ENCODE results near the gene AGBL1.

The AGBL1 gene

DNA sequence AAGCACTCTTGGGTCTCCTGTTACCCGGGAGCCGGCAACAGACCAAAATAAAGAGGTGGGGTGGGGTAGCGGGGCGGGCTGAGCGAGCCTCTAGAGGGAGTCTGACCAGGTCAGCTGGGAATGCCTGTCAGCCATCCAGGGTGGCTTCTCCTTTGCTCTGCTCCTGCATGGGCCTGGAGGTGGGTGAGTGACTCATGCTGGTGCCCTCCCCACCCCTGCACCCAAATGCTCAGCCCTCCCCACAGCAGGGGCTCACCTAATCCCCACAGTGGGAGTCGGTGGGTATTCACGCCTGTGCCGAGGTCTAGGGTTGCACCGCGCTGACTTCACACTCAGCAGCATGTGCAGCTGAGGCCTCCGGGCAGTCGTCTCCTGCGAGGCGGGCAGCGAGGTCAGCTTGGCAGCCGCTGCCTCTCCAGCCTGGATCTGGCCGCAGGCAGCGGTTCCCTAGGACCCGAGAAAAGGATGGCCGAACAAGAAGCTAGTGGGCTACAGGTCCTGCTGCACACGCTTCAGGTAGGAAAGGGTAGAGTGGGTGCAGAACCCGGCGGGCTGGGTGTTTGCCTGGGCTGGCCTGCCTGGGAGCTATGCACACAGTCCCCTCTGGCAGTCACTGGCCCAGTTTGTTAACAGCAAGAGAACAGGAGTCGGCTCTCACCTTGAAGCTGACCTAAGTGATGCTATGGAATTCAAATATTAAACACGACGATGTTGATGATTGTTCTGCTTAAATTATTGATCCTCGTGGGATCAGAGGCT lies at the start of gene AGBL1:
Gene AGBL1 (plus strand): TSS at position 364 of the 759 bp plus-strand sequence.
- peak; percentile 27 for DNase-seq (ENCODE audit: low read depth, low spot score)

- no peak for DNase-seq (ENCODE audit: low read depth, low spot score)
Measured at GRCh38 chr15:86034904-86035303, 44.8 kb upstream of the AGBL1 start.

GRCh38 chr15:86036243-86036642 lies 43.4 kb upstream of the AGBL1 start:
- DNase-seq (ENCODE audit: low read depth, low spot score) = no peak

GRCh38 chr15:86038491-86038890 lies 41.2 kb upstream of the AGBL1 start:
- DNase-seq (ENCODE audit: low read depth, low spot score) = no peak

DNA sequence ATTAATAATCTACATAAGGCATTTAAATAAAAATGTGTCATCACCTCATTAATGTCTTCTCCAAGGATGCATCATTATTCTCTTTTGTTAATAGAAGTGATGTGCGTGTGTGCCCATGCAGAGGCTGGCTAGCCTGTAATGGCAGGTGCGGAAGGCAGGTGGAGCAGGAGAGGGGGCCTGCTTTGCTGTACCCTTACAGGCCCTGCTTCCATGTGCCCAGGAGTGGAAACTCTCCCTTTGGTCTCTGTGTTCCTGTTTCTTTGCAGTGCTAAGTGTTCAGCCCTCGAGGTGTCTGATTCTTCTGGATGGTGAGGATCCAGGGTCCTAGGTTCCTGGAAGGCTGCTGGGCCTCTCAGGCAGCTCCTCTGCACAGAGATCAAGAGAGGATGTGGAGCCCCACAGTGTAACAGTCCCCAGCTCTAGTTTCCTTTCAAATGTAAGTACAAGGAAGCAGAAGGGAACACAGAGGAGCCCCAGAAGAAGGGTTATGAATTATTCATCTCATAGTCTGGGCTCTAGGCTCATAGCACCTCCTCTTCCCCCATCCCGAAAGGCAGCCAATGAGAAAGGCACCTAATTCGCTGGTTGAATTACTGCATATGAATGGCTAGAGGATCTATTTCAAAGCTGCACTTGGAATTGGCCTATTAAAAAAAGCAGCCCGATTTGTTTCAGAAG lies 39.2 kb upstream of the AGBL1 start:
- no peak for DNase-seq (ENCODE audit: low read depth, low spot score)

DNA sequence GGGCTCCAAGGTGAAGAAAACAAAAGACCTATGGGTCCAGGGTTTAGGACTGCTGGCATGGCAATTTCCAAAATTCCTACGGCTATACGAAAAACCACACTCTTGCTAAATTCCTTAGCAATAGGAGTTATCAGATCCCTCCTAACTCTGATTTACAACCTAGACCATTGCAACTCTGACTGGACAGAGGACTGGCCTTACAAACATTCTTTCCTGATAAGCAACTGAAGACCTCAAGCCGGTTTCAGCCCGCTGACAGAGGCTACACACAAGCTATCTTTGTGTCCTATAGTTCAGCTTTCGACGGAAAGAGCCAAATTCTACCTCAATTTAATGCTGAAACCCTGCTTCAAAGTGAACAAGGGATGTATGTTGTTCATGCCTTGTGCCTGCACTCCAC lies 38.3 kb upstream of the AGBL1 start:
- DNase-seq (ENCODE audit: low read depth, low spot score) = no peak

- DNase-seq (ENCODE audit: low read depth, low spot score) = no peak
Measured at GRCh38 chr15:86042226-86042625, 37.4 kb upstream of the AGBL1 start.

- DNase-seq (ENCODE audit: low read depth, low spot score) = no peak
Measured at GRCh38 chr15:86044981-86045380, 34.7 kb upstream of the AGBL1 start.

- no peak for DNase-seq (ENCODE audit: low read depth, low spot score)
Measured at GRCh38 chr15:86054338-86054737, 25.3 kb upstream of the AGBL1 start.

GRCh38 chr15:86055688-86056087 lies 24.0 kb upstream of the AGBL1 start:
- no peak for DNase-seq (ENCODE audit: low read depth, low spot score)

GRCh38 chr15:86059851-86060250 lies 19.8 kb upstream of the AGBL1 start:
- no peak for DNase-seq (ENCODE audit: low read depth, low spot score)

DNA sequence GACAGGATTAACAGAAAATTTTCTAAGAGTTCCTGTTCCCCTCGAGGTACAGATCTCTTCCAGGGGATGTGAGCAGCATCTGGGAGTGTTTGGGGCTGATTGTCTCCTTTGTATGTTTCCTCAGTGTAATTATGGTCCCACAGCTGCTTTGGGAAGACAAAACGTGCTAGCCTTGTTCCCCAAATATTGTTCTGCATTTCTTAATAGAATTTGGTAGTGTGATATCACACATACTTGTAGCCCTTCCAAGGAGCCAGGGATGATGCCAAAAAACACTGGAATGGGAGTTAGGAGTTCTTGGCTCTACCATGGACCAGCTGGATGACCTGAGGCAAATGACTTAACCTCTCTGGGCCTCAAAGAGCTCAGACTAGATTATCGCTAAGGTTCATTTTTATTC lies 19.0 kb upstream of the AGBL1 start:
- no peak for DNase-seq (ENCODE audit: low read depth, low spot score)

GRCh38 chr15:86061581-86061980 lies 18.1 kb upstream of the AGBL1 start:
- peak; percentile 17 for DNase-seq (ENCODE audit: low read depth, low spot score)

DNA sequence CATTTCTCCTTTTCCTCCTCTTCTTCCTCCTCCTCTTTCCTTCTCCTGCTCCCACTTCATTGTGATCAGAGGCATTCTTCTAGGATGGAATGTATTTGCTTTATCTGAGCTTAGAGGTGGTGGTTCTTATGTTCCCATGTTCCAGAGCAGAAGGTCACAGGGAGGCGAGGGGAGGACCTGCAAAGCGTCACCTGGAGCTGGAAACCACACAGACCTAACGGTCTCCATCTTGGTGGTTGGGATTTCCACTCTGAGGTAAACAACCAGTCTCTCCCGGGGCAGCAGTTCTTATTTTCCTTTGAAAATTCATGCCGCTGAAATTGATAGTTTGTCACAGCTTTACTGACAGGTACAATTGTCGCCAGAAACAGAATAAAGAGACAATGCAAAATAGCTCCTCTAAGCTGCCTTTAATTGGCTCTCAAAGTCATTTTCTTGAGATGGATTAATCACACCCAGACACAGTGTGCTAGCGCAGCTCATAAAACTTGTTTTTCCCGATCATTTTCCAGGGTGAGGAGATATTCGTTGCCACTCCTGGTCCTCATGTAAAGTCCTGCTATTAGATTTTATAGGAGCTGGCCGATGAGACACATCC lies 16.9 kb upstream of the AGBL1 start:
- no peak for DNase-seq (ENCODE audit: low read depth, low spot score)

DNA sequence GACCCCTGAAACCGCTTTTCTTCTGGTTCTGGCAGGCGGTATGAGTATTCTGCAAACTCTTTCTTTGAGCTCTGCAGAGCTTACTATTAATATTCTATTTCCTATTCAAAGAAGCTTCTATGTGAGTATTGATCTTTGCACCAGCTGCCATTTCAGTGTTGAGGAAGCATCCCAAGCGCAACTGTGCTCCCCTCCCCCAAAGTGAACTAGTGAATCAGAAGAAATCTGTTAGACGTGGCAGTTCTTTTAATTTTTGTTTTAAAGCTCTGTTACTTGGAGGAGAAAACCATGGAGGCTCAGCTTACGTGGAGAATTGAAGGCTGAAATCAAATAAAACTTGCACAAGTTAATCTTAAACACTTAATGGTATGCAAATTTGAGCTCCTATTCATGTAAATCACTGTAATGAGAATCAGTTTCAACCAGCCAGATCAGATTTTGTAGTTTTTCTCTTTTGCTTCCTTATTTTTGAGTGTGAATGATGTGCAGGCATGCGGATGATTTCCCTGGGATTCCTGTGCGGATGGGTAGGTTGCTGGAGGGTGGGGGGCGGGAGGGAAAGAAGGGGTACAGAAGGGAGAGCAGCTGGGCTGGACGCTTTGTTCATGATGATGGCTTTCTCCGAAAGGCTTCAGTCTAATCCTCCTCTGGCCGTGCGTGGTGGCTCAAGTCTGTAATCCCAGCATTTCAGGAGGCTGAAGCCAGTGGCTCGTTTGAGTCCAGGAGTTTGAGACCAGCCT lies 16.1 kb upstream of the AGBL1 start:
- no peak for DNase-seq (ENCODE audit: low read depth, low spot score)

DNA sequence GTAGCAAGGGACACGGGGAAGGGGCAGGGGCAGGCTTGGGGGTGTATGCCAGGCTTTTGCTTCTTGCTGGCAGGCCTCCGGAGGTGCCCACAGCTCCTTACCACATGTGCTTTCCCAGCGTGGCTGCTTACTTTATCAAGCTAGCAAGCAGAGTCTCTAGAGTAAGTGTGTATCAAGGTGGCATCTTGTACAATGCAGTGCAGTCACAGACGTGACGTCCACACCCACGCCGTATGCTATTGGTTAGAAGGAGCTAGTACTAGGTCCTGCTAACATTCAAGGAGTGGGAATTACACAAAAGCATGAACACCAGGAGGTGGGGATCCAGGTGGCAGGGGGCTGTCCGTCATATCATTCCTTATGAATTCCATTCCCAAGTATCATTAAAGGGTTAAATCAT lies 15.3 kb upstream of the AGBL1 start:
- DNase-seq (ENCODE audit: low read depth, low spot score) = no peak

DNA sequence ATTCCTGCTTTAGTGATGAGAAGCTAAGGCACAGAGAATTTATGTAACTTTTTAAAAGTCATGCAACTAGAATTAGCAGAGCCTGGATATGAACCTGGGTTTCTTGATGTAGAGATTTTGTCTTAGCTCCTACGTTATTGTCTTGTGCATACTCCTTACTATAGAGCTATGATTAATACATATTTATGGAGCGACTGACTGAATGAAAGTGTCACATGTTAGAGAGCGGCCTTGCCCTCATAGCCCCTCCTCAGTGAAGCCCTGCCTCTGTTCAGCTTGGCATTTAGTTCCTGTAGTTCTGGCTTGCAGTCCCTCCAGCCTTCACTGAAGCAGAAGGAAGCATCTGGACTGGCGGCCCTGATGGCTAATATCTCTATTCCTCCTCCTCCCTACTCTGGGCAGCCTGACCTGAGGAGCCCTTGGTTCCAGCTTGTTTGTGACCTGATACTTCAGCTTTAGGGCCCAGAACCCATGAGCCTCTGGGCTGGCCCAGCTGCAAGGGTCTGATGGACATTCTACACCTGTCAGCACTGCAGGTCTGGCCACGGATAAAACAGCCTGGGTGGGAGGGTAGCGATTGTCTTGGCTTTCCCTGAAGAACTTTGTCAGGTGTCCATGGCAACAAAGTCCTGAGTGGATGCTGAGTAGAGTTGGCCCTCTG lies 13.4 kb upstream of the AGBL1 start:
- no peak for DNase-seq (ENCODE audit: low read depth, low spot score)

DNA sequence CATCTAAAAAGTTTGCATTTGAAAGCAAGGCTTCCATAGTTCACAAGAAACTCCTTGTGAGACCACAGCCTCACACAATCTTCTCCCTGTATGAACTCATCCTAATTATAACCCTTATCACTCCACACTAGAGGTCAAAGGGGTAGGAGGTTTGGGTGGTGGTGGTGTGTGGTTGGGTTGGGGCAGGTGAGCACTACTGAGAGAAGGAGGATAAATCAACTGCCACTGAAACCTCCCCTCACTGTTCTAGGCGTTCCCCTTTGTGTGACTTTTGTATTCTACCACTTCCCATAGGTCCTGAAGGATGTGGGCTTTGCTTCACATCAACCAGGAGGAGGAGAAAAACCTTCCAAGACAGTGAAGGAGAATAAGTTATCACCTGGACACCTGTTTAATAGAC lies 6.4 kb upstream of the AGBL1 start:
- DNase-seq (ENCODE audit: low read depth, low spot score) = no peak

DNA sequence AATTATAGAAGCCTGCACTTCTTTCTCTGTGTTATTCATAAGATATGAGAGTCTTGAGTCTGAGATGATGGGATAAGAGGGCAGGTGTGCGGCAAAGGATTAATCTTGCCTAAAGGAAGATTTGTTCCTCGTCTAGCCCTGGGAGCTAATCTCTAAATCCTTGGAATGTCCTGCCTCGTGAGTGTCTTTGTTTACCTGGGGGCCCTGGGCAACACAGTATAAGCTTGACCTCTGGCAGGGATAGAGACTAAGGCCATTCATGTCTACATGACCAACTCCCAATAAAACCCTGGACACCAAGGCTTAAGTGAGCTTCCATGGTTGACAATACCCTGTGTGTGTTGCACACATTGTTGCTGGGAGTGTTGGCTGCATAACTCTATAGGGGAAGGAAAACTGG lies 3.2 kb upstream of the AGBL1 start:
- DNase-seq (ENCODE audit: low read depth, low spot score) = peak; percentile 18

DNA sequence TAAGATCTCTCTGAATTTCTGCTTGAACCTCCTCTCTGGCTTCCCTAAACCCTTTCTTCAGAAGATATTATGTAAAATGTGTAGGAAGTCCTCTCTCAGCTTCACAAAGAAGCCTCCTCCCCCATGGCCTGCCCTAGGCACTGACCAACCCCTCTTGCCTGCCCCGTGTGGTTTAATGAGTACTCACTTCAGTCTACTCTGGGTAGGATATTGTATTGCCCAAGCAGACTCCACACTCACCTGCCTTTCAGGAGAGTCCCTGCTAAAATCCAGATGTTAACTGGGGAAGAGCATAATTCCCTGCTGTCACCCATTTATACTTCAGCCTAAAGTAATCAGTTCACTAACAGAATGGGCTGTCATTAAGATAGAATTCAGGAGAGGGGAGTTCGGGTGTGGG lies 2.6 kb upstream of the AGBL1 start:
- peak; percentile 16 for DNase-seq (ENCODE audit: low read depth, low spot score)

DNA sequence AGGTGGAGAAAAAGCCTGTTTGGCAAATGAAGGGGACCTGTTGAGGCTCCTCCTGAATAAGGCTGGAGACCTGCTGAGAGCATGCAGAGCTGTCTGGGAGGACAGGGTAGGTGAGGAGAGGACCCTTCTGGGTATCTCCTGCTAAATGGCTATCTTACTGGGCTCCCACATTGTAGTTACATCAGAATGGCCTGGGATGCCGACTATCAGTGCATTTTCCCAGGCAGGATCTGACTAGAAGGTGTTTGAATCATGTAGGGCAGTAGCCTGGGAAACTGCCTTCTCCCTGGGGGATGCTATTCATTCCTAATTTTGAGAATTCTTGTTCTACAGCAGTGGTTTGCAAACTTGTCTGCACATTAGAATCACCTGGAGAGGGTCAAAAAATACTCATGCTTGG lies 631 bp downstream of the AGBL1 start:
- DNase-seq (ENCODE audit: low read depth, low spot score) = no peak

Data from ELF-1 (cell line).